COLO668 (cell line): ENCODE data around the gene RHPN2.
"Not testable (repeated sequence)": the region's sequence is repeated elsewhere in the genome, so short reads cannot be mapped to it uniquely, and the experiment has no call there.

Experiments
- DNase-seq: peaks from one replicate; lab custom pipeline; 2025; ENCODE audit not compliant: unreplicated experiment; lab: John Stamatoyannopoulos, UW

Gene RHPN2

GRCh38 chr19:33032218-33032781 is 32.4 kb downstream of the RHPN2 start:
- no peak for DNase-seq

DNA sequence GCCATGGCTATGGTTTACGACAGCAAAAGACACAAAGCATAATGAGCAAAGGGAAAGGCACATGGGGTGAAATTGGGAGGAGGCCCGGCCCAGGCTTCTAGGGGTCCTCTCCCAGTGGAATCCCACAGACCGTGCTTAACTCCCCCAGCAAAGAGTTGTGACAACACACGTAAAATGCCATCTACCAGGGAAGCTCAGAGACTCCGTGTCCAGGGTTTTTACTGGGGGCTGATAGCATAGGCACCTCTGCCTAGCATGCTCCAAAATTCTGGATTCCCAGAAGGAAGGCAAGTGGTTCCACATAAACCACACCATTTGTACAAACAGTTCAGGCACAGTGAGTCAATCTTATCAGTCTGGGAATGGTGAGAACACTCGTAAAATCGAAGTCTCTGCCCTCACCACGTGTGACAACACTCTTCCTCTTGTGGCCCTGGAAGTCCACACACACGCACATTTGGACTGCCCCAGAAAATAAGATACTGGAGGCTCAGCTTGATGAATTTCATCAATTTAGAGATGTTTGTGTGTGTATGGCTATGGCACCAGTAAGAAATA is 34.9 kb downstream of the RHPN2 start:
- no peak for DNase-seq

DNA sequence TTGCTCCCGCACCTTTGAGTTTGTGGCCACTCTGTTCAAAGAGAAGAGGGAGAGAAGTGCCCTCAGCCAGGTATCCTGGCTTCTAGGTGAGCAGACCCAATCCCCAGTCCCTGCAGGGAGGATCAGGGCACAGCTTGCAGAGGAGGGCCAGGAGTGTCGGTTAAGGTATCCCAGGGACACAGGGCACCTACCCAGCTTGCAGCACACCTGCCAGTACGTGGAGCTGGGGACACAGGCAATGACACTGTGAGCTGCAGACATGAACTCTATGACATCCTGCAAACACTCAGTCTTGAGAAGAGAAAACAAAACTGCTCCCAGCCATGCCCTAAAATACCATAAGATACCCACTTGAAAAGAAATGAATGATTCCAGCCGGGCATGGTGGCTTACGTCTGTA is 38.1 kb downstream of the RHPN2 start:
- DNase-seq = not testable (repeated sequence)

DNA sequence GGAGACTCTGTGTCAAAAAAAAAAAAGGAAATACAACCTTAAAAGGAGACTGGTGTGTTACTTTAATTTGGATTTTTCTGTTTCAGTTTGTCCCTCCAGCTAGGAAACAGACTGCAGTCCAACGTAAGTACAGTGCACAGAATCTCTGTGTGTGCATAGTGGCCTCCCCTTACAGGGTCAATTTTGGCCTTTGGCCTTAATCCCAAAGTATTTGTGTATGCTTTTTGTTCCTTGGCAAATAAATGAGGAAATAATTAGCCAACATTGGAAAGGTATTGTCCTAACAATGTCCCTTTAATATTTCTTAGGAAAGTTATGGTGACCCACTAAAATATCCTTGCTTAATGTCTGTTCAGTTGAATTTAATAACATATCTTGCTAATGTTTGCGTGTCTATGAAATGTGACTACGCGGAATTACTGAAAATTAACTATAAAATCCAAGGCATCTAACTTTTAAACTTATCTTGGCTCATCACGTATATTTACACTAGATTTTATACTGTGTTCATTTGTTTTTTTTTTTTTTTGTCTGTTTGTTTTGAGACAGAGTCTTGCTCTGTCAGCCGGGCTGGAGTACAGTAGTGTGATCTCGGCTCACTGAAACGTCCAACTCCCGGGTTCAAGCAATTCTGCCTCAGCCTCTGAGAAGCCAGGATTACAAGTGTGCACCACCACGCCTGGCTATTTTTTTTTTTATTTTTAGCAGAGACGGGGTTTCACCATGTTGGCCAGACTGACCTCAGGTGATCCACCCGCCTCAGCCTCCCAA is 39.0 kb downstream of the RHPN2 start:
- DNase-seq = not testable (repeated sequence)

DNA sequence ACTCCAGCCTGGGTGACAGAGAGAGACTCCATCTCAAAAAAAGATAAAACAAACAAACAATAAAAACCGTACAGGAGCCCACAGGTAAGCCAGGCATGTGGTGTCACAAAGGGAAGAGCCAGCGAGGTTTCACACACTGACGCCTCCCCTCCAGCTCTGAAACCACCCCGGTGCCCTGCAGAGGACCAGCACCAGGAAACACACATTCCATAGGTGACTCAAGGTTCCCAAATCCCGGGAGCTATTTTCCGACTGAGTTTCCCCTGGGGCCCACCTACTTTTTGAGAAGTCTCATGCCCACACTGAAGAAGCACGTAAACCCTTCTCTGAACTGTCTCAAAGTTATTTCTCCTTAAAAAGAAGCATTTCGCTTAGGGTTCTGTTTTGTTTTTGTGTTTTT is 40.3 kb downstream of the RHPN2 start:
- no peak for DNase-seq

DNA sequence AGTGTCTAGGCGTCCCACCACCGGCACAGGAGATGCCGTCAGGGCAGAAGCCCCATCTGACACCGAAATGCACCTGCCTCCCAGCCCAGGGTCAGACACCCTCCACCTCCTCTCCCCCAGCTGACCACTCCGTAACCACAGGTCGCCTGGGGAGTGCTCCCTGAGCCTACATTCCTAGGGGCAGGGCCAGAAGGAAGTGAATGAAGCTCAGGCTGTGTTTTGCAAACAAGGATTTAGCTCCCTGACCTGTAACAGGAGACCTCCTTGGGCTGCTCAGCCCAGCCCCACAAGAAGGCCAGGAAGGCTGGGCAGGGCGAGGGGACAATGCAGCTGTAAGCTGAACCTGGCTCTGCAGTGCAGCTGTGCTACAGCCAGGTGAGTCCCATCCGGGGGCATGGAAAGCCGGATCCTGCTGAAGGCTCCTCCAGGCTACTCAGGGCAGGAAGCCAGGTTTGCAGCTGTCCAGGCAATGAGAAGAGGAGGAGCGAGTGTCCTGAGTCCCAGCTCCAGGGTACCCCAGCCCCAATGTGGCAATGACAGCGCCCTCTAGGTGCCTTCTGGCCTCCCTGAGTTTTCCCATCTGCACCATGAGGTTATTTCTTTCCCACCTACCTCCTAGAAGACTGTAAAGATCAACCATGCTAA is 42.1 kb downstream of the RHPN2 start:
- peak; percentile 1 for DNase-seq

GRCh38 chr19:33010891-33011290 is 53.8 kb downstream of the RHPN2 start:
- DNase-seq = not testable (repeated sequence)

- DNase-seq = no peak
Observed at GRCh38 chr19:33008738-33009137, 56.0 kb downstream of the RHPN2 start.

GRCh38 chr19:33005440-33005839 is 59.2 kb downstream of the RHPN2 start:
- peak; percentile 18 for DNase-seq

- DNase-seq = not testable (repeated sequence)
Observed at GRCh38 chr19:33003424-33004024, 61.2 kb downstream of the RHPN2 start.

GRCh38 chr19:33002126-33002865 is 62.4 kb downstream of the RHPN2 start:
- DNase-seq = peak; percentile 1

GRCh38 chr19:33000910-33001309 is 63.8 kb downstream of the RHPN2 start:
- no peak for DNase-seq

- DNase-seq = no peak
Observed at GRCh38 chr19:33000510-33000909, 64.2 kb downstream of the RHPN2 start.

DNA sequence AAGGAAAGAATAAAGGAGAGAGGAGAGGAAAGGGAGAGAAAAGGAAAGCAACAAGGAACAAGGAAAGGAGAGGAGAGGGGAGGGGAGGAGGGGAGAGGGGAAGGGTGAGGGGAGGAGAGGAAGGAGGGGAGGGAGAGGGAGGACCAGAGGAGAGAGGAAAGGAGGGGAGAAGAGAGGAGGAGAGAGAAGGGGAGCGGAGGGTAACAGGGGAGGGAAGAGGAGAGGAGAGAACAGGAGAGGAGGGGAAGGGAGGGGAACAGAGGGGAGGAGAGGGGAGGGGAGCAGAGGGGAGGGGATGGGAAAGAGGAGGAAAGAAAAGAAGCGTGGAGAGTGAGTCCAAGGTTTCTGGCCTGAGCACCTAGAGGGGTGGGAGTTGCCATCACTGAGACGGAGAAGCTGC is 66.0 kb downstream of the RHPN2 start:
- DNase-seq = no peak

GRCh38 chr19:32997716-32998355 is 66.9 kb downstream of the RHPN2 start:
- DNase-seq = no peak

GRCh38 chr19:32997061-32997464 is 67.6 kb downstream of the RHPN2 start:
- peak; percentile 47 for DNase-seq

- DNase-seq = not testable (repeated sequence)
Observed at GRCh38 chr19:32995966-32996365, 68.7 kb downstream of the RHPN2 start.

DNA sequence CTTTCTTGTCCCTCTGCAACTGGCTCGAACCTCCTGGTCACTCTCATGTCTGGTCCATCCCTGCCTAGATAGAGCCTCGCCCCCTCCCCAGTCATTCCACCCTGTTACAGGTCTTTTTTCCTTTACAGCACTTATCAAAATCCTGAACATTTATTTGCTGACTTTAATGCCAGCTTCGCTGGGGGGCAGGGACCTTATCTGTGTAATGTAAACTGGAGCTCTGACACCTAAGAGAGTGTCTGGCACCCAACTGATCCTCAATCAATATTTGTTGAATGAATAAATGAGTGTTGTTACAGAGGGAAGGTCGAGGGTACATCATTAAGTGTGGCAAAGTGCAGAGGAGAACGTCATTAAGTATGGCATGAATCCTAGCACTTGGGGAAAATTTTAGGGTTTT is 76.0 kb downstream of the RHPN2 start:
- no peak for DNase-seq

- DNase-seq = not testable (repeated sequence)
Observed at GRCh38 chr19:32988254-32988653, 76.4 kb downstream of the RHPN2 start.

DNA sequence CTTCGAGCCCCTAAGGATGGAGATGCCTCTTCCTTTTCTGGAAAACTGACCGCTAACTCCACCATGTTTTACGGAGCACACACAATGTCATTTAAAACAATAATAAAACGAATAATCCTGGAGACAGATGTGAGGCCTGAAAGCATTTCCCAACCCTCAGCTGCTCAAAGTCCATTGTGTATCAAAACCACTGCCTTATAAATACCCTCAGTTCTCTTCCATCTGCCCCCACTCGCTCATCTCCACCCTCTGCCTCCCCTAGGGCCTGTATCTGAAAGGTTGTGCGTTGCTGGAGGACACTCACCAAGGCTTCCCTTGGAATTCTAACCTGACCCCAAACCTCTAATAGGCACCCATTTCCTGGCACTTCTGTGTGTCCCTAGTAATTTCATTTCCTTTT is 82.2 kb downstream of the RHPN2 start:
- DNase-seq = not testable (repeated sequence)
